Nasal cavity respiratory epithelium epithelial cell of viscerocranial mucosa (primary cell): ENCODE results near the gene SEC22C. TPM values are rescaled to one million over a fixed set of nuclear protein-coding genes. Genes with fewer than 3 reads are reported as not detected.

Experiments used
- total RNA-seq: library from RNA; depleted of rRNA; stranded (reverse); fragments of >200 nt; gene quantifications from 2 replicates; pipeline ENCODE4 v1.2.3, GENCODE V29; 2014

Gene SEC22C, protein sequence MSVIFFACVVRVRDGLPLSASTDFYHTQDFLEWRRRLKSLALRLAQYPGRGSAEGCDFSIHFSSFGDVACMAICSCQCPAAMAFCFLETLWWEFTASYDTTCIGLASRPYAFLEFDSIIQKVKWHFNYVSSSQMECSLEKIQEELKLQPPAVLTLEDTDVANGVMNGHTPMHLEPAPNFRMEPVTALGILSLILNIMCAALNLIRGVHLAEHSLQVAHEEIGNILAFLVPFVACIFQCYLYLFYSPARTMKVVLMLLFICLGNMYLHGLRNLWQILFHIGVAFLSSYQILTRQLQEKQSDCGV
- 50.9 and 52.1 TPM in 2 replicates for total RNA-seq

GRCh38 chr3:42581709-42582473, at the start of gene SEC22C:
SEC22C (minus strand) TSS chr3:42581967; CDS start chr3:42569046, 12,921 bp downstream.

GRCh38 chr3:42600111-42600957, 18.6 kb upstream of the SEC22C start, which contains the start of gene NKTR:
NKTR (plus strand) TSS chr3:42600686; CDS start chr3:42601007, 321 bp downstream.

GRCh38 chr3:42502429-42503250, 79.1 kb downstream of the SEC22C start, which contains the start of gene VIPR1:
VIPR1 (plus strand) TSS chr3:42502643; CDS start chr3:42502736, 93 bp downstream.

Other genes with a start within 250 kb of the SEC22C start
- not detected in 2 replicates for gene LYZL4, start 171.4 kb downstream of the SEC22C start, total RNA-seq
- gene VIPR1, start 79.3 kb downstream of the SEC22C start, total RNA-seq, result 6.2 and 10.1 TPM in 2 replicates
- gene SS18L2, start 8.9 kb upstream of the SEC22C start, total RNA-seq, result 15.2 and 34.2 TPM in 2 replicates
- 27.3 and 48.0 TPM in 2 replicates for gene NKTR, start 18.7 kb upstream of the SEC22C start, total RNA-seq
- gene ZBTB47, start 71.7 kb upstream of the SEC22C start, total RNA-seq, result 8.2 and 20.6 TPM in 2 replicates
- not detected in 2 replicates for gene KLHL40, start 103.6 kb upstream of the SEC22C start, total RNA-seq
- gene HHATL, start 120.8 kb upstream of the SEC22C start, total RNA-seq, result not detected in 2 replicates
- 0.68 and 0.71 TPM in 2 replicates for gene CCDC13, start 191.3 kb upstream of the SEC22C start, total RNA-seq
- gene HIGD1A, start 222.5 kb upstream of the SEC22C start, total RNA-seq, result 180 and 234 TPM in 2 replicates
- 0.68 and 1.6 TPM in 2 replicates for gene ACKR2, start 227.5 kb upstream of the SEC22C start, total RNA-seq